HG02798 (cell line): ENCODE measurements around the gene EDC4.

Experiments
- ATAC-seq: cut with Tn5 transposase; IDR thresholded peaks from one replicate; pipeline ENCODE4 v1.9.1; 2021; ENCODE audit warnings: mild to moderate bottlenecking; ENCODE audit not compliant: unreplicated experiment, poor library complexity

Gene EDC4

DNA sequence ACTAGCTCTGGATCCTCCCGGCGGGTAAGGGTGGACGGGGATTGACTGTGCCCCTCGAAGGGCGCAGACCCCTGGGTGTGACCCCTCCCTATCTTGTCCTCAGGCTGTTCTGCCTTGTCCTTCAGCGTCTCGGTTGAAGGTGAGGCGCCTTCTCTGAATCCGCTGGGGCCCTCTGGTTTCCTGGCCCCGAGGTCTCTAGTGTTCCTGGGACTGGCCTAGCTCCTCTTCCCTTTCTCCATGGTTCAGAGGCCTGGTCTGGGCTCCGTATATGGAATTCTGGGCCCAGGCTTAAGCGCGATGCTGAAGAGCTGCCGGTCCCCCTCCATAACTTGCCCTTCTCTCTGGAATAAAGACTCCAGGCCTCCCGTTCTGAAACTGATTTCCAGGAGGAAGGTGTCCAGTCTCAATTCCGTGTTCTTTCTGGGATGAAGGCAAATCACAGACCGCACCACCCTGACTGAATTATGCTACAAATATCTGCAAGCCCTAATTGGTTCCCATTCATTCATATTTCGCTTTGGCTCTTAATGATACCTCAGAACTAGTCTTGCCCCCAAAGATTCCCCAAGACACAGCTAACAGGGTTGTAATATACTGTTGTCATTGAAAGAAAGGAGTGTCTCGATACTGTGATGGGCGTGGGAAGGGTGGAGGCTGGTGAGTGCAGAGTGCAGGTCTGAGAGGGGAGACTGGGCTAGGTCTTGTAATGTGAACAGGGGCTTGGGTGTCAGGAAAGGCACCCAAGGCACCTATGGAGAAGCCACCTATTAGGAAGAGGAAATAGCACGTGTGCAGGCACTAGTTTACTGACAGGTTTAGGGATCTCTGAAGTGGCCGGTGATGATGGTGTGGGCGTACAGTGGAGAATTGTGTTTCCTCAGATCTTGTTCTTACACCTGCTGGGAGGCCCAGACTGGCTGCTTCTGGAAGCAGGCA, 851 bp downstream of the EDC4 start:
- no peak for ATAC-seq

- no peak for ATAC-seq
These were observed 1.5 kb downstream of the EDC4 start for GRCh38 chr16:67874372-67874771.

DNA sequence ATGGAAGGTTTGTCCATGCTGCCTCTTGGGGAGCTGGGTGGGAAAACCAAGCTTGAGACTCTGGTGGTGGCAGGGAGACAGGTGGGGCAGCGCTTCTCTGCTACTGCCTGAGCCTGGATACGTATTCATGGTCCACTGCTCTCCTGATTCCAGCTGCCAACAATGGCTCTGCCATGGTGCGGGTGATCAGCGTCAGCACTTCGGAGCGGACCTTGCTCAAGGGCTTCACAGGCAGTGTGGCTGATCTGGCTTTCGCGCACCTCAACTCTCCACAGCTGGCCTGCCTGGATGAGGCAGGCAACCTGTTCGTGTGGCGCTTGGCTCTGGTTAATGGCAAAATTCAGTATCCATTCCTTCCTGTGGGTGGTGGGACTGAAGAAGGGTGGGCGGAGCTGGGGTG, 4.2 kb downstream of the EDC4 start:
- no peak for ATAC-seq

GRCh38 chr16:67878232-67878631, 5.4 kb downstream of the EDC4 start:
- ATAC-seq, result no peak

DNA sequence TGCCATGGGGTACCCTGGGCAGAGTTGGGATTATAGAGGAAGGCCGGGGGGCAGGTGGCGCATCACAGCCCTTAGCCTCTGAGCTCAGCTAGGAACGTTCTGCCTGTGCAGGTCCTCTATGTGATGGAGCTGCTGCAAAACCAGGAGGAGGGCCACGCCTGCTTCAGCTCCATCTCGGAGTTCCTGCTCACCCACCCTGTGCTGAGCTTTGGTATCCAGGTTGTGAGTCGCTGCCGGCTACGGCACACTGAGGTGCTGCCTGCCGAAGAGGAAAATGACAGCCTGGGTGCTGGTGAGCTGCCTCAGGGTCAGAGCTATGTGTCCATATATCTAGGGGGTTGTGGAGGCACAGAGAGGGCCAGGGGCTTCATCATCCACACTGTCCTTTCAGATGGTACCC, 6.0 kb downstream of the EDC4 start:
- ATAC-seq, result no peak

- ATAC-seq, result no peak
These were observed 6.6 kb downstream of the EDC4 start for GRCh38 chr16:67879462-67879861.

DNA sequence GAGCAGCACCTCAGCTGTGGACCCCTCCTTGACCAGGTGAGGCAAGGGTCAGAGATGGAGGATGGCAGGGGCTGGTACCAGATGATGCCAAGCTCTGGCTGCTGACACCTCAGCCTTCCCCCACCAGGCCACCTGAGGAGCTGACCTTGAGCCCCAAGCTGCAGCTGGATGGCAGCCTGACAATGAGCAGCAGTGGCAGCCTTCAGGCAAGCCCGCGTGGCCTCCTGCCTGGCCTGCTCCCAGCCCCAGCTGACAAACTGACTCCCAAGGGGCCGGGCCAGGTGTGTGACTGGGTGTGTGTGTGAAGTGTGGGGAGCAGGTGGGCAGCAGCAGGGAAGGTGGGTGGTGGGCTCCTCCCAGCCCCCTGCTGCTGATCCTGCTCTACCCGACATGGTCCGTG, 7.1 kb downstream of the EDC4 start:
- no peak for ATAC-seq

- no peak for ATAC-seq
These were observed 7.7 kb downstream of the EDC4 start for GRCh38 chr16:67880584-67880983.

GRCh38 chr16:67881621-67882161, 8.8 kb downstream of the EDC4 start:
- ATAC-seq, result no peak

GRCh38 chr16:67882374-67883145, 9.7 kb downstream of the EDC4 start:
- no peak for ATAC-seq

DNA sequence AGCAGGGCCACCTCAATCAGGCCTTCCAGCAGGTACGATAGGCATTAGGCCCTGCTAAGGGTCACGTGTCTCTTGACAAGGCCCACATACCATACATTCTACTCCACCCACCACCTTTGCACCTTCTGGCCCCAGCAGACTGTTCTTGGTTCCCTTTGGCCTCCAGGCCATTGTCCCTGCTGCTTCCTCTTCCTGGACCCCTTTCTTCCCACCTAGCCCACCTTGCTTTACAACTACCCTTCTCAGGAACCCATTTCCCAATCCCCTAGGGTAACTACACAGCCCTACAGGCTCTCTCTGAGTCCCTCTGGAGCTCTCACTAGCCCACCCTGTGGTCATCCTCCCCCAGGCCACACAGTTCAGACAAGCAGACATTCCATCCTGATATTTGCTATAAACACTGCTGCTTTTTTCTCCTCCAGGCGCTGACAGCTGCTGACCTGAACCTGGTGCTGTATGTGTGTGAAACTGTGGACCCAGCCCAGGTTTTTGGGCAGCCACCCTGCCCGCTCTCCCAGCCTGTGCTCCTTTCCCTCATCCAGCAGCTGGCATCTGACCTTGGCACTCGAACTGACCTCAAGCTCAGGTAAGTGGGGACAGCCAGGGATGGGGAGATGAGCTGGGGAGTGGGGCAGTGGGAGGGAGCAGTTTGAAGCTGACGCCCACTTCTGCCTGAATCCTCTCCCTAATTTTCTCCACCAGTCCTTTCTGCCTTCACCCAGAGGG, 10.5 kb downstream of the EDC4 start:
- ATAC-seq, result no peak

GRCh38 chr16:67883872-67884261, 11.0 kb downstream of the EDC4 start:
- ATAC-seq, result no peak

- ATAC-seq, result no peak
These were observed 11.8 kb downstream of the EDC4 start, which contains the start of gene NRN1L for GRCh38 chr16:67884684-67885083. Gene NRN1L, plus strand, starts transcription at chr16:67884885. Its CDS starts 19 bp downstream, at chr16:67884904.

GRCh38 chr16:67885545-67885944, 12.7 kb downstream of the EDC4 start:
- no peak for ATAC-seq

DNA sequence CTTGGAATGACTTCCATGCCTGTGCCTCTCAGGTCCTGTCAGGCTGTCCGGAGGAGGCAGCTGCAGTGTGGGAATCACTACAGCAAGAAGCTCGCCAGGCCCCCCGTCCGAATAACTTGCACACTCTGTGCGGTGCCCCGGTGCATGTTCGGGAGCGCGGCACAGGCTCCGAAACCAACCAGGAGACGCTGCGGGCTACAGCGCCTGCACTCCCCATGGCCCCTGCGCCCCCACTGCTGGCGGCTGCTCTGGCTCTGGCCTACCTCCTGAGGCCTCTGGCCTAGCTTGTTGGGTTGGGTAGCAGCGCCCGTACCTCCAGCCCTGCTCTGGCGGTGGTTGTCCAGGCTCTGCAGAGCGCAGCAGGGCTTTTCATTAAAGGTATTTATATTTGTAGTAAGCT, 13.1 kb downstream of the EDC4 start:
- no peak for ATAC-seq

DNA sequence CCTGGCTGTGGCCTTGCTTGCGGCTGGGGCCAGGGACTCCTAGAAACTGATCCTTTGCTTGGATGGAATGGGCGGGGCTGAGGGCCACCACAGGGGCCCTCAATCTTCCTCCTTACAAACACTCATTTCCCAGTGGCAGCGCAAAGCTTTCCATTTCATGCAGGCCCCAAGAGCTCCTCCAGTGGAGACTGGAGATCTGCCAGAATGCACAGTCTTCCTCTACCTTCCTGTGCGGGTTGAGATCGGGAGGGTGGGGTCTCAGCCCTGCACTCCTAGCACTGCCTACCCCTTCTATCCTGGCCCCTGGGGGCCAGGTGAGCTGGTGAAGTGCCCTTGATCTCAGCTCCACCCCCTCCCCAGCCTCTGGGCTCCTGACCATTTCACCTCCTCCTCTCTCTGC, 13.5 kb downstream of the EDC4 start:
- ATAC-seq, result no peak

DNA sequence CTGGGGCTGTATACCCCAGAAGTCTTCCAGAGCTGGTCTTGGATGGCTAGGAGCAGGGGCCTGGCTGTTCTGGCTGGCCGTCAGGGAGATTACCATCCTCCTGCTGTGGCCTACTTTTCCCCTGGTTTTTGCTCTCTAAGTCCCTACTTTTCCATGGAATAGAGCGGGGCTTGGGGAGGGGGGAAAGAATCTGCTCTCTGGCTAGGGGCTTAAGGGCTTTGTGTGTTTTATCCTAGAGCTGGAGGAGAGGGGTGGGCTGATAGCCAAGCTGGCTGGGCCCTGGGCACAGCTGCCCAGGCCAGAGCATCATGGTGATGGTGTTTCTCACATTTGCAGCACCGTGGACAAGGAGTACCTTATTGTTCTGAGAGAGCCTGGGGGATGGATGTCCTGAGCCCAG, 15.5 kb downstream of the EDC4 start:
- no peak for ATAC-seq

GRCh38 chr16:67892375-67892774, 19.5 kb downstream of the EDC4 start:
- ATAC-seq, result no peak

DNA sequence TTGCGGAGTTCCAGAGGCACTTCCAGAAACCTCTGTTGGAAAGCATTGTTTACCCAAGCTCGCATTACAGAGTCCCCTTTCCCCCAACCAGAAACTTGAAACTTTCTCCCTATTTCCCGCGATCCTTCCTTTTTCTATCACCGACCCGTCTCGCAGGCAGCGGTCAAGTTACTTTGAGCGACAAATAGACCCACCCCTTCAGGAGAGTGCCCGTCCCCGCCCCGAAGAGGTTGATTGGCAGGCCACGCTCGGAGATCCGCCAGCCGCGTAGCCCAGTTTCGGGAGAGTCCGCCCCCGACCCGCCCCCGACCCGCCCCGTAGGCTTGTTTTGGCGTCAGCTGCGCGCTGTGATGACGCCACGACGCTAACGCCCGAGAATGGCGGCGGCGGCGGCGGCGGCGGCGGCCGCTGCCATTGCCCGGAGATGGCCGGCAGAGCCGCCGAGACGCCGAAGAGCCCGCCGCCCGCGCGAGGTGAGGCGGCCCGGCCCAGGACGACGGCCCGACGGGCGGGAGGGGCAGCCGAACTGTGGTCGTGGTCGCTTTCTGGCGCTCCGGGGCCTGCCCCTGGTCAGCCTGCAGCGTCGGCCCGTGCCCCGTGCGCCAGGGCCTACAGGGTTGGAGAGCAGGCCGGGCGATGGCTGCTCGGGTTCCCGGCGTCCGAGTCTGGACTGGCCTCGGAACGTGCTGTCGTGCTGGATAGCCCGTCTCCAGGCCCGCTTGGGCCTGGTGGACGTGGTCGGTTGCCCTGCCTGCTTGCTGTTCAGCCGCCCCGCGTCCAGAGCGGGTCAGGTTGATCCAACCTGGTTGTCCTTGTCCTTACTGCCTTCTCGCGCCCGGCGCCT, 20.3 kb downstream of the EDC4 start, which contains the start of gene PSKH1:
TSS of gene PSKH1 (plus strand) at position 356 of the 844 bp plus-strand sequence. CDS start 15,496 bp downstream, outside the sequence.
- ATAC-seq, result peak; percentile 95
